Stromal cell of bone marrow (primary cell): ENCODE measurements around the gene GCKR.
"Not testable (repeated sequence)": the region's sequence is repeated elsewhere in the genome, so short reads cannot be mapped to it uniquely, and the experiment has no call there.

Experiments used
- DNase-seq: peaks from one replicate; pipeline ENCODE4 v3.0.0-alpha.2; 2012; ENCODE audit warnings: low read depth

Gene GCKR

DNA sequence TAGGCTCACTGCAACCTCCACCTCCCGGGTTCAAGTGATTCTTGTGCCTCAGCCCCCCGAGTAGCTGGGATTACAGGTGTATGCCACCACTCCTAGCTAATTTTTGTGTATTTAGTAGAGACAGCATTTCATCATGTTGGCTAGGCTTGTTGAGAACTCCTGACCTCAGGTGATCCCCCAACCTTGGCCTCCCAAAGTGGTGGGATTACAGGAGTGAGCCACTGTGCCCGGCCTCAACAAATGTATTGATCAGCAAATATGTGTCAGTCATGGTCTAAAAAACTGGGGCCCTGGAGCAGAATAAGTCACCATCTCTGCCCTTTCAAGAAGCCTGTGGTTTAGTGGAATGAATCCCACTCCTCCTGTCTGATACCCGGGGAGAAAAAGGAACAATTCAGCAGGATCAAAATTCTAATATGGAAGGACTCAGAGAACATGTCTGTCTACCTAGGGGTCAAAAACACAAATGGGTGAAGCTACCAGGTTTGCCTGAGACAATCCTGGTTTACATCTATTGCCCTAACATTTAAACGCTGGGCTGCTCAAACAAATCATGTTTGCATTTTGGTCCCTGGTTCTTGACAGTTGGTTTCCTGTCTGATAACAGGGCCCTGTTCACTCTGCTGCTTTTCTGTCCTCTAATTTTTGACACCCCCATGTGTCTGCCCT is 21.6 kb downstream of the GCKR start:
- no peak for DNase-seq

DNA sequence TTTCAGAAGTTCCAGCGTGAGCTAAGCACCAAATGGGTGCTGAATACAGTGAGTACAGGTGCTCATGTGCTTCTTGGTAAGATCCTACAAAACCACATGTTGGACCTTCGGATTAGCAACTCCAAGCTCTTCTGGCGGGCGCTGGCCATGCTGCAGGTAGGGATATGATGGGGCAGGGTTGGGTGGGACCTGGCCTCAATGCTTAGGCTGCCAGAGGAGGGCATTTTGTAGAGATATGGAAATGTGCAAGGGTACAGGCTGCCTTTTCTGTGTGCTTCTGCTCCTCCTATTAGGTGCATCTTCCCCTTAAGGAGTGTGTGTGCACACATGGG is 22.1 kb downstream of the GCKR start:
- no peak for DNase-seq

DNA sequence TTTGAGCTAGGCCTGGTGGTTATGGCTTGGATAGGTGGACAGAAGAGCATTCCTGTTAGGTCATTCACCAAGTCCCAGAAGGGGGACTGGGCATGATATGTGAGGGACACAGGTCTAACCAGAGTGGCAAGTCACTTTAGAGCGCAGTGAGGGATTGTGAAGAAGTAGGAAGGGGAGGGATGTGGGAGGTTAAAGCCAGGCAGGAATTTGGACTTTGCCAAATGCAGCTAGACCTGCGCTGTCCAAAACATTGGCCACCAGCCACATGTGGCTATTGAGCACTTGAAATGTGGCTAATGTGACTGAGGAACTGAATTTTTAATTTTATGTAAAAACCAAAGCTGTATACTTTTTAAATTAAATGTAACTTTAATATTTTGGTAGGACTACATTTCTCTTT is 23.7 kb downstream of the GCKR start:
- no peak for DNase-seq

DNA sequence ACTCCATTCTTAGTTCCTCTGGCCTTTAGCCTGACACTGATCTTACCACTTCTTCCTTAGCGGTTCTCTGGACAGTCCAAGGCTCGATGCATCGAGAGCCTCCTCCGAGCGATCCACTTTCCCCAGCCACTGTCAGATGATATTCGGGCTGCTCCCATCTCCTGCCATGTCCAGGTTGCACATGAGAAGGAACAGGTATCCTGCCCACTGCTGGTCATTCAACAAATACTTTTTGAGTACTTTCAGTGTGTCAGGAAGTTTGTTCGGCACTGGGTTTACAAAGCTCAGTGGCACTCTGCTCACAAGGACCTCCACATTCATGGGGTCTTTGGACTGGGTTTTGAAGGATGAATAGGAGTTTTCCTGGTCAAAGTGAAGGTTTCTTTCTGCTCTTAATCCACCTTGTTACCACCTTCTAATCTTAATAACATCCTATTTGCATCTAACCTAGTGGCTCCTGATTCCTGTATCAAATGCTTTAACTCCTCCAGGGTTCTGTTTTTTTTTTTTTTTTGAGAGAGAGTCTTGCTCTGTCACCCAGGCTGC is 25.8 kb downstream of the GCKR start:
- no peak for DNase-seq

DNA sequence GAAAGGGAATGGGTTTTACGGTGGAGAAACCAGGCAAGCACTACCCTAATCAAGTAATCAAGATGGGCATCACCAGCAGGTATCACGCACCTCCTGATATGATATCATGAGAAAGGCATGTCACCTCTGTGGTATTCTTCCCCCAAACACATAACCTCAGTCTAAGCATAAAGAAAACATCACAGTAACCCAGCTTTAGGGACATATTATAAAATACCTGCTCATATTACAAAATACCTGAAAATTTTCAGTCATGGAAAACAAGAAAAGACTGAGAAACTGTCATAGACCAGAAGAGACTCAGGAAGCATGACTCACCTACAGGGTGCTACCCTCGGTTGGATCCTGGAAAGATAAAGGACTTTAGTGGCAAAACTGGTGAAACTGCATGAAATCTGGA is 30.5 kb downstream of the GCKR start:
- no peak for DNase-seq

DNA sequence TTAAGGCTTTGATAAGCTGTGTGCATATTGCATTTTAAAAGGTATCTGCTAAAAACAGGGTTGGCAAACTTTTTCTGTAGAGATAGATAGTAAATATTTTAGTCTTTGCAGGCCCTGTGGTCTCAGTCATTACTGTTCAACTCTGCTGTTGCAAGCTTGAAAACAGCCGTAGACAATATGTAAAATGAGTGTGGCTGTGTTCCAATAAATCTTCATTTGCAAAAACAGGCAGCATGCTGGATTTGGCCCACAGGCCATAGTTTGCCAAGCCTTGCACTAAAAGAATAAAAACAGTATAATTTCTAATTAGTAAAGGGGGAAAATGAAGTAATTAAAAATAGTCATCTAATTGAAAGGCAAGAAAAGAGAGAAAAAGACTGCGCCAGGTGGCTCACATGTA is 35.3 kb downstream of the GCKR start:
- DNase-seq = no peak

DNA sequence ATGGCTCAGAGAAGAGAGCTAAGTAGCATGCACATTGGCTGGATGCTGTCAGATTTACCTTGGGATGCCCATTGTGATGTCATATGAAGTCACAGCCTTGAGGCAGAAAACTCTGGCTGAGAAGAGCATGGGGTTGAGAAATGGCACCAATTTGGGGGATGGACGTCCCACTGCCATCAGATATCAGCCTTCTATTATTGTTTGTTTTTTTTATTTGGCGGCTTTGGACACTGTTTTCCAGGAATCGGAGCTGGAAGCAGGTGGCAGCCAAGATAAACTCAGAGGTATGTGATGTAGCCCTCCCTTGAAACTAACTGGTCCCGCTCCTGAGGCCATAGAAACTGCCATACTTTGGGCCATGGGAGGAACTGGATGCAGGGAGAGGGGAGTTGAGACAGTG is 40.6 kb downstream of the GCKR start:
- DNase-seq = no peak

DNA sequence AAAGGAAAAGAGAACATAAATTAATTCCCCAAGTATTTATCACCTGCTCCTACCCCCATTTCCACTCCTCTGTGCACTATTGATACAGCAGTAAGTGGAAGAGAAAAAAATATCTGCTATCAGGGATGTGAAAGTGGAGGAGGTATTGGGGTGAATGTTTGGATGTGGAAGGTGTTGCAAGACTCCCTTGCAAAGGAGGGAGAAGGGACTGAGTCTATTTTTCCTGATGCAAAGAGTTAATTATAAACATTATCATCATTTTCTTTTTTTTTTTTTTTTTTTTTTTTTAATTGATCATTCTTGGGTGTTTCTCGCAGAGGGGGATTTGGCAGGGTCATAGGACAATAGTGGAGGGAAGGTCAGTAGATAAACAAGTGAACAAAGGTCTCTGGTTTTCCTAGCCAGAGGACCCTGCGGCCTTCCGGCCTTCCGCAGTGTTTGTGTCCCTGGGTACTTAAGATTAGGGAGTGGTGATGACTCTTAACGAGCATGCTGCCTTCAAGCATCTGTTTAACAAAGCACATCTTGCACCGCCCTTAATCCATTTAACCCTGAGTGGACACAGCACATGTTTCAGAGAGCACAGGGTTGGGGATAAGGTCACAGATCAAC is 42.3 kb downstream of the GCKR start:
- DNase-seq = not testable (repeated sequence)

DNA sequence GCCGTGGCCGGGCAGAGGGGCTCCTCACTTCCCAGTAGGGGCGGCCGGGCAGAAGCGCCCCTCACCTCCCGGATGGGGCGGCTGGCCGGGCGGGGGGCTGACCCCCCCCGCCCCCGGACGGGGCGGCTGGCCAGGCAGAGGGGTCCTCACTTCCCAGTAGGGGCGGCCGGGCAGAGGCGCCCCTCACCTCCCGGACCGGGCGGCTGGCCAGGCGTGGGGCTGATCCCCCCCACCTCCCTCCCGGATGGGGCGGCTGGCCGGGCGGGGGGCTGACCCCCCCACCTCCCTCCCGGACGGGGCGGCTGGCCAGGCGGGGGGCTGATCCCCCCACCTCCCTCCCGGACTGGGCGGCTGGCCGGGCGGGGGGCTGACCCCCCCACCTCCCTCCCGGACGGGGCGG is 43.0 kb downstream of the GCKR start:
- DNase-seq = not testable (repeated sequence)

DNA sequence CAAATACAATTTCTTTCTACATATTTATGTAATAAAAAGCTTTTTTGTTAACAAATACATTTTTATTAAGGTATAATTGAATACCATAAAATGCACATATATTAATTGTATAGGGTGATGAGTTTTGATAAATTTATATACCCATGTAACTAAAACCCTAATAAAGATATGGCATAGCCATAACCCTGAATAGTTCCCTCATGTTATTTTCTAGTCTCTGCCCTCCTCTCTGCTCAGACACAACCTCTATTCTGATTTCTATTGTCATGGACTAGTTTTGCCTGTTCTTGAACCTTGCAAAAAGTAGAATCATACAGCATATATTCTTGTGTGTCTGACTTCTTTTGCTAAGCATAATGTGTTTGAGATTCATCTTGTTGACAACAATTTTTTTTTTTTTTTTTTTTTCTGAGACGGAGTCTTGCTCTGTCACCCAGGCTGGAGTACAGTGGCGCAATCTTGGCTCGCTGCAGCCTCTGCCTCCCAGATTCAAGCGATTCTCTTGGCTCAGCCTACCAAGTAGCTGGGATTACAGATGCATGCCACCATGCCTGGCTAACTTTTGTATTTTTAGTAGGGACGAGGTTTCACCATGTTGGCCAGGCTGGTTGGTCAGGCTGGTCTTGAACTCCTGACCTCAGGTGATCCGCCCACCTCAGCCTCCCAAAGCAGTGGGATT is 47.6 kb downstream of the GCKR start:
- DNase-seq = no peak

DNA sequence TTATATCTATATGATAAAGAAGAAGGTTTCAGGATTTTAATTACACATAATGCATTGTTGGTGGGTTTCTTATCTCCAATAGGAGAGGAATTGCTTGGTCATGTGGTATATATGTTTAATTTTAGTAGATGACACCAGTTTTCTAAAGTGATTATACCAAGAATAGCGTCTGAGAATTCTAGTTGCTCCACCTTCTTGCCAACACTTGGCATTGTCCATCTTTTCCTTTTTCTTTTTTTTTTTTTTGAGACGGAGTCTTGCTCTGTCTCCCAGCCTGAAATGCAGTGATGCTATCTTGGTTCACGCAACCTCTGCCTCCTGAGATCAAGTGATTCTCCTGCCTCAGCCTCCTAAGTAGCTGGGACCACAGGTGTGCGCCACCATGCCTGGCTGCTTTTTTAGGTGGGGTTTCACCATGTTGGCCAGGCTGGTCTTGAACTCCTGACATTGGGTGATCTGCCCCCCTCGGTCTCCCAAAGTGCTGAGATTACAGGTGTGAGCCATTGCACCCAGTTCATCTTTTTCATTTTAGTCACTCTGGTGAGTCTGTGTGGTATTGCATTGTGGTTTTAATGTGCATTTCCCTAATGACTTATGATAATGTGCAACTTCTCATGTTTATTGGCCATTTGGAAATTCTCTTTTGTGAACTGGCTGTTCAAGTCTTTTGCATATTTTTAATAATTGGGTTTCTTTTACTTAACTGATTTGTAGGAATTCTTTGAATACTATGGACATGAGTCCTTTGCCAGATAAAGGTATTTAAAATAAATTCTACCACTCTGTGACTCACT is 48.9 kb downstream of the GCKR start:
- DNase-seq = no peak

DNA sequence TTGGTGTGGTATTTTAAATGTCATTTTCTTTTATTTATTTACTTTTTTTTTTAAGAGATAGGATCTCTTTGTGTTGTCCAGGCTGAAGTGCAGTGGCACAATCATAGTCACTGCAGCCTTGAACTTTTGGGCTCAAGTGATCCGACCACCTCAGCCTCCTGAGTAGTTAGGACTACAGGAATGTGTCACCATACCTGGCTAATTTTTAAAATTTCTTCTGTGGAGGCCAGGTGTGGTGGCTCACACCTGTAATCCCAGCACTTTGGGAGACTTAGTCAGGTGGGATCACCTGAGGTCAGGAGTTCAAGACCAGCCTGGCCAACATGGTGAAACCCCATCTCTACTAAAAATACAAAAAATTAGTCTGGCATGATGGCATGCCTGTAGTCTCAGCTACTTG is 52.7 kb downstream of the GCKR start:
- DNase-seq = no peak

DNA sequence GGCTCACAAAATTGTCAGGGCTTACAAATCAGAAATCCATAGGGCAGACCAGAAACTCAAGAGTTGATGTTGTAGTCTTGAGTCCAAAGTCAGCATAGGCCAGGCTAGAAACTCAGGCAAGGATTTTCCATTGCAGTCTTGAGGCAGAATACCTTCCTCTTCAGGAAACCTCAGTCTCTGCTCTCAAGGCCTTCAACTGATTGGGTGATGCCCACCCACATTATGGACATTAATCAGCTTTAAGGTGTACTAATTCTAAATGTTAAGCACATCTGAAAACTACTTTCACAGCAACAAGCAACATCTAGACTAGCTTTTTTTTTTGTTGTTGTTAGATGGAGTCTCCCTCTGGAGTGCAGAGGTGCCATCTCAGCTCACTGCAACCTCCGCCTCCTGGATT is 54.9 kb downstream of the GCKR start:
- no peak for DNase-seq

DNA sequence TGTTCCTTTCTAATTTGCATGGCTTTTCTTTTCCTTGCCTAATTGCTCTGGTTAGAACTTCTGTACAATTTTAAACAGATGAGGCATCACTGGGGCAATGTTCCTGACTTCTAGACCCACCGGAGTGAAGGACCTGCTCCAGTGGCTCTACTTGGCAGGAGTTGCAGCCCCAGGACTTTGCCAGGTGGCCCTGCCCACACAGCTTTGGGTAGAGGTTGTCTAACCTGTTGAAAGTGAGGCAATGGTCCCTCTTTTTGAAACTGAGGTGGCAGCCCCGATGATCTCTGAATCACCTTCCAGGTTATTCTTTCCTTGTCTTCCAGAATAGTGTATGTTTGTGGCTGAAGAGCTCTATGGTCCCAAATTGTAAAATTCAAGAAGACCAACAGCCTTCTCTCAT is 56.3 kb downstream of the GCKR start:
- no peak for DNase-seq

DNA sequence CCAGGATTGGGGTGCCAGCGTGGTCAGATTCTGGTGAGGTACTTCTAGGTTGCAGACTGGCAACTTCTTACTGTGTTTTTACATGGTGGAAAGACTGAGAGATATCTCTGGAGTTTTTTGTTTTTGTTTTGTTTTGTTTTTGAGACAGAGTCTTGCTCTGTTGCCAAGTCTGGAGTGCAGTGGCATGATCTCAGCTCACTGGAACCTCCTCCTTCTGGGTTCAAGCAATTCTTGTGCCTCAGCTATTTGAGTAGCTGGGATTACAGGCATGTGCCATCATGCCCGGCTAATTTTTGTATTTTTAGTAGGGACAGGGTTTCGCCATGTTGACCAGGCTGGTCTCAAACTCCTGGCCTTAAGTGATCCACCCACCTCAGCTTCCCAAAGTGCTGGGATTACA is 57.8 kb downstream of the GCKR start:
- DNase-seq = not testable (repeated sequence)

DNA sequence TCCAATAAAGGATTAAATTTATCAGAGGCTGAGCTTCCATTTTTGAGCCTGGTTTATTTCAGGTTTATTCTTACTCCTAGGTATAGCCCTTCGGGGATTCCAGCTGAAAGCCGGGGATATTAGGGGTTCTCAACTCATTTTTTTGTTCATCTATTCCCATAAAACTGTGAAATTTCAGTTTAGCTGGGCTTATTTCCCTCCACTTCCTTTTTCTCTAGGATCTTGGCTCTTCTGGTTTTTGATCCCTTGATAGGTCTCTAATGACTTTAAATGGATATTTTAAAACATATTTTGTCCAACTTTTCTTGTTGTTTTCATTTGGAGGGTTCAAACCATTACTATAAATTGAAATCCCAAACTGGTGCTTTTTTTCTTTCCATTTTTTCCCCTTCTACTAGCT is 62.6 kb downstream of the GCKR start:
- DNase-seq = no peak

DNA sequence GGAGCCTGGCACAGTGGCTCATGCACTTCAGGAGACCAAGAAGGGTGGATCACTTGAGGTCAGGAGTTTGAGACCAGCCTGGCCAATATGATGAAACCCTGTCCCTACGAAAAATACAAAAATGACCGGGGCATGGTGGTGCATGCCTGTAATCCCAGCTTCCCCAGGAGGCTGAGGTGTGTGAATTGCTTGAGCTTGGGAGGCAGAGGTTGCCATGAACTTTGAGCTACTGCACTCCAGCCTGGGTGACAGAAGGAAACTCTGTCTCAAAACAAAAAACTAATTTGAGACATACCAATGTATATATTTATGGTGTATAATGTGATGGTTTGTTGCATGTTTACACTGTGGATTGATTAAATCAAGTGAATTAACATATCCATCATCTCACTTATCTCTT is 64.4 kb downstream of the GCKR start:
- no peak for DNase-seq

DNA sequence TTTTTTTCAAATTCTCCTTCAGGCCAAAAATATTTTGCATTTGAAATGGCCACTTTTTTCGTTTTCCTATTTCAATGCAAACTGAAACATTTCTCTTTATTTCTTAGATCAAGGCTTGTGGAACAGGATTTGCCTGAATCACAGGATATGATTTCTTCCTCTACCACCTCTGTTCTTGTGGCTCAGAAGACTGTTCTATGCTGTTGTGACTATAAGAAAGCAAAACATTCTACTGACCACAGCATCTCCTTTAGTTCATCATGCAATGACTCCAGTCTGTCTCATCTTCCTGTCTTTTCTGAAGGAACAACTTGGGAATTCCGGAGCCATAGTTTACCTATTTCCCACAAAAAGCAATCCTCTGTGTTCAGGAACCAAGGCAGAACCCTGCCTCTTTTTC is 70.0 kb downstream of the GCKR start:
- peak; percentile 50 for DNase-seq

DNA sequence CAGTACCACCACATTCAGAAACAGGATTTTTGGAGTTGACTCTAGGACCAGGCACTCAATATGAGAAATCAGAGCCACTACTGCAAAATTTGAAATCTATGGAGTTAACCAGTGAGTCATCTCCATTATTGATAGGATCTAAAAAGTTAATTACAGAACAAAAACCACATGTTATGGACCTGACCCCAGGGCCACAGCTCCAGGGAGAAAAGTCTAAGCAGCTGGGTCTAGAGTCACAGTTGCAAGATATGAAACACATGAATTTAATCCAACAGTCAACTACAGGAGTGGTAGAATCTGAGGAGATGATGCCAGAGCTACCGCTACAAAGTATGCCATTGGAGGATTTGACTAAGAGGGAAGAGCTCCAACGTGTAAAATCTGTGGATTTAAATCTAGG is 72.8 kb downstream of the GCKR start:
- DNase-seq = peak; percentile 16

DNA sequence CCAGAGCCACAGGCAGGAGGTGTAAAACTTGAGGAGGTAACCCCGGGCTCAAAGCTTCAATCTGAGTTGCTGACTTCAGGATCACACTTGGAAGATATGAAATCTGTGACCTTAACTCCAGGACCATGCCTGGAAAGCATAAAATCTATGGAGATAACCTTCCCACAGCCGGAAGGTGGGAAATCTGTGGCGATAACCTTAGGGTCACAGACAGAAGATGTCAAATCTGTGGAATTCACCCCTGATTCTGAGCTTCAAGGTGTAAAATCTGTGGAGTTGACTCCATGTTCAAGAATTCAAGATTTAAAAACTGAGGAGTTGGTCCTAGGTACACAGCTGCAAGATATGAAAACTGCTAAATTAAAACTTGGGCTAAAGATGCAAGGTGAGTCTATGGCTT is 74.6 kb downstream of the GCKR start:
- no peak for DNase-seq

DNA sequence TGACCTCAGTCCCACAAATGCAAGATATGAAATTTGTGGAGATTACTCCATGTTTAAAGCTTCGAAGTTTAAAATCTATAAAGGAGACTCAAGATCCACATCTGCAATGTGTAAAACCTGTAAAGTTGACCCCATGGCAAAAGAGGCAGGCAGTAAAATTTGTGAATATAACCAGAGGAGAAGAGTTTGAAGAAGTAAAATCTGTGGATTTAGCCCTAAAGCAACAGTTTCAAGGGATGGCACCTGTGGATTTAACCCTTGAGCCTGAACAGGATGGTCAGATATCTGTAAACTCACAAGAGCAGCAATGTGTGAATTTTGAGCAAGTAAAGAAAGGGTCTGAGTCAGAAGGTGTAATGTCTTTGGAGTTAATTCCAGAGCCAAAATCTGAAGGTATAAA is 75.0 kb downstream of the GCKR start:
- DNase-seq = no peak

DNA sequence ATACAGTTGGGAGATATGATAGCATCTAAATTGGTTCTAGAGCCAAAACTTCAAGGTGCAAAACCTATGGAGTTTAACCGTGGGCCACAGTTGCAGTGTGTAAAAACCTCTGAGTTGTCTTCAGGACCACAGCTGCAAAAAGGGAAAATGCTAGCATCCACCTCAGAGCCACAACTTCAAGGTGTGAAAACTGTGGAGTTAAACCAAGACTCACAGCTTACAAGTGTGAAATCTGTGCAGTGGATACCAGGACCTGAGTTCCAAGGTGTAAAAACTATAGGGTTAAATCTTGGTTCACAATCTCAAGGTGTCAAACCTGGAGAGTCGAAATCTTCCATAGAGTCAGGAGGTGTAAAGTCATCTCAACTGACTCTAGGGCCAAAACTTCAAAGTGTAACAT is 75.8 kb downstream of the GCKR start:
- no peak for DNase-seq

DNA sequence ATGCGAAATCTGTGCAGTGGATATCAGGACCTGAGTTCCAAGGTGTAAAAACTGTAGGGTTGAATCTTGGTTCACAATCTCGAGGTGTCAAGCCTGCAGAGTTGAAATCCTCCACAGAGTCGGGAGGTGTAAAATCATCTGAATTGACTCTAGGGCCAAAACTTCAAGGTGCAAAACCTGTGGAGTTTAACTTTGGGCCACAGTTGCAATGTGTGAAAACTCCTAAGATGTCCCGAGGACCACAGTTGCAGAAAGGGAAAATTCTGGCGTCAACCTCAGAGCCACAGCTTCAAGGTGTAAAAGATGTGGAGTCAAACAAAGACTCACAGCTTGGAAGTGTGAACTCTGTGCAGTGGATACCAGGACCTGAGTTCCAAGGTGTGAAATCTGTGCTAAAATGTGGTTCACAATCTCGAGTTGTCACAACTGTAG is 76.4 kb downstream of the GCKR start:
- no peak for DNase-seq
